Neuronal stem cell (in vitro differentiated cells): ENCODE results near the gene RHOG.

Experiments used
- DNase-seq: peaks from one replicate; pipeline ENCODE4 v3.0.0-alpha.2; 2013; ENCODE audit warnings: low spot score
- H2AFZ ChIP-seq: one replicate; pipeline ENCODE4 v1.6.1; 2013; ENCODE audit warnings: mild to moderate bottlenecking, low read length, inconsistent platforms
- H2AK5ac ChIP-seq: 2 replicates; pipeline ENCODE4 v1.6.1; 2013; ENCODE audit warnings: low read depth, mild to moderate bottlenecking, inconsistent platforms, low read length, moderate library complexity, mixed read lengths
- H2BK120ac ChIP-seq: 2 replicates; pipeline ENCODE4 v1.6.1; 2013; ENCODE audit warnings: low read depth, mild to moderate bottlenecking, inconsistent platforms, low read length, moderate library complexity, mixed read lengths
- H2BK12ac ChIP-seq: one replicate; pipeline ENCODE4 v1.6.1; 2013; ENCODE audit warnings: low read length, inconsistent platforms
- H2BK15ac ChIP-seq: 2 replicates; pipeline ENCODE4 v1.6.1; 2013; ENCODE audit warnings: mild to moderate bottlenecking, low read length, inconsistent platforms, mixed read lengths
- H2BK5ac ChIP-seq: one replicate; pipeline ENCODE4 v1.6.1; 2013; ENCODE audit warnings: inconsistent platforms, mild to moderate bottlenecking, low read length, moderate library complexity
- H3K14ac ChIP-seq: one replicate; pipeline ENCODE4 v1.6.1; 2013; ENCODE audit warnings: low read length, inconsistent platforms
- H3K18ac ChIP-seq: 2 replicates; pipeline ENCODE4 v1.6.1; 2013; ENCODE audit warnings: low read length, inconsistent platforms
- H3K23ac ChIP-seq: 2 replicates; pipeline ENCODE4 v1.6.1; 2013; ENCODE audit warnings: low read depth, mild to moderate bottlenecking, mixed read lengths, low read length, inconsistent platforms; ENCODE audit not compliant: poor library complexity
- H3K27ac ChIP-seq: replicated peaks from 3 replicates; pipeline ENCODE4 v1.5.1; 2013; ENCODE audit warnings: low read length, inconsistent platforms
- H3K27me3 ChIP-seq, 3 experiments: 2 replicates each; pipeline ENCODE4 v1.6.1; 2013; ENCODE audit warnings: low read length in 3 of 3, mild to moderate bottlenecking in 2 of 3, inconsistent platforms in 1 of 3, low read depth in 1 of 3, mixed read lengths in 1 of 3, moderate library complexity in 1 of 3; ENCODE audit not compliant: control insufficient read depth in 3 of 3, insufficient read depth in 3 of 3
- H3K36me3 ChIP-seq, 2 donors: replicated peaks in 1 of 2; 2 replicates each; pipeline ENCODE4 v1.6.1; 2013; ENCODE audit warnings: low read length in 2 of 2; ENCODE audit not compliant: control insufficient read depth in 2 of 2, insufficient read depth in 2 of 2
- H3K4ac ChIP-seq: 2 replicates; pipeline ENCODE4 v1.6.1; 2013; ENCODE audit warnings: inconsistent platforms, mild to moderate bottlenecking, low read length, moderate library complexity
- H3K4me1 ChIP-seq, 2 donors: 1 replicate in 1 of 2; 2 replicates in 1 of 2; pipeline ENCODE4 v1.6.1; 2013; ENCODE audit warnings: low read length in 2 of 2, low read depth in 1 of 2; ENCODE audit not compliant: control insufficient read depth in 2 of 2, insufficient read depth in 1 of 2
- H3K4me2 ChIP-seq: one replicate; pipeline ENCODE4 v1.6.1; 2013; ENCODE audit warnings: mild to moderate bottlenecking, low read length, inconsistent platforms; ENCODE audit not compliant: insufficient read depth, poor library complexity, severe bottlenecking
- H3K4me3 ChIP-seq, 2 donors: 2 replicates each; pipeline ENCODE4 v1.5.1; 2013; ENCODE audit warnings: low read length in 2 of 2, mild to moderate bottlenecking in 2 of 2, inconsistent platforms in 1 of 2, moderate library complexity in 1 of 2
- H3K79me1 ChIP-seq: one replicate; pipeline ENCODE4 v1.6.1; 2013; ENCODE audit warnings: low read depth, mild to moderate bottlenecking, inconsistent platforms, low read length, moderate library complexity
- H3K9ac ChIP-seq: one replicate; pipeline ENCODE4 v1.6.1; 2013; ENCODE audit warnings: mild to moderate bottlenecking, low read depth, low read length, inconsistent platforms; ENCODE audit not compliant: poor library complexity
- H3K9me3 ChIP-seq, 2 donors: replicated peaks in 1 of 2; 2 replicates each; pipeline versions ENCODE3 to v1.6.1; 2013; ENCODE audit warnings: low read length in 2 of 2, mild to moderate bottlenecking in 2 of 2, inconsistent platforms in 1 of 2, low read depth in 1 of 2, mixed read lengths in 1 of 2, moderate library complexity in 1 of 2; ENCODE audit not compliant: control insufficient read depth in 2 of 2, insufficient read depth in 1 of 2
- H4K8ac ChIP-seq: one replicate; pipeline ENCODE4 v1.6.1; 2013; ENCODE audit warnings: low read depth, mild to moderate bottlenecking, inconsistent platforms, low read length, moderate library complexity
- H4K91ac ChIP-seq: one replicate; pipeline ENCODE4 v1.6.1; 2013; ENCODE audit warnings: low read length, low read depth, mild to moderate bottlenecking, inconsistent platforms; ENCODE audit not compliant: poor library complexity
- WGBS, 2 donors: extraction: QIAGEN DNeasy Blood & Tissue Kit; methylation state at CpG; one replicate each; pipeline ENCODE4 v1.1.7; 2013; ENCODE audit warnings: missing lambda C conversion rate in 2 of 2, mixed read lengths in 1 of 2; ENCODE audit not compliant: insufficient read length in 2 of 2, insufficient replicate concordance in 1 of 2; ENCODE audit errors: extremely low coverage in 2 of 2; 5-methylcytosine and 5-hydroxymethylcytosine counted together

Gene RHOG

GRCh38 chr11:3885855-3886254 lies 45.1 kb upstream of the RHOG start:
- peaks cover 0 to under 1% of the 10 kb centered on the region in 2 donors for H3K4me1 ChIP-seq
- H4K8ac ChIP-seq = no peak overlapping the region
- no CpG with 5 or more reads among the region's 7 CpGs for WGBS, 2 donors
- no peak overlapping the region for H3K27ac ChIP-seq
- DNase-seq = no peak
- H3K9me3 ChIP-seq = peaks cover 0 to 2% of the 10 kb centered on the region in 2 donors
- no peak overlapping the region for H2AFZ ChIP-seq
- no peak overlapping the region for H3K4me2 ChIP-seq
- no peak overlapping the region for H3K14ac ChIP-seq
- no peak overlapping the region for H2BK12ac ChIP-seq
- H2AK5ac ChIP-seq = no peak overlapping the region
- H3K36me3 ChIP-seq = no peaks in the 10 kb centered on the region
- no peak overlapping the region for H3K9ac ChIP-seq
- no peak overlapping the region for H3K18ac ChIP-seq
- no peak overlapping the region for H2BK120ac ChIP-seq
- no peak overlapping the region for H3K4ac ChIP-seq
- no peak overlapping the region for H2BK15ac ChIP-seq
- no peak overlapping the region for H2BK5ac ChIP-seq
- H3K23ac ChIP-seq = no peak overlapping the region
- no peaks in the 10 kb centered on the region for H3K27me3 ChIP-seq
- H3K4me3 ChIP-seq = no peak overlapping the region
- no peak overlapping the region for H4K91ac ChIP-seq
- H3K79me1 ChIP-seq = no peaks in the 10 kb centered on the region

- H3K4me2 ChIP-seq = no peak overlapping the region
- no peak overlapping the region for H3K14ac ChIP-seq
- H3K27me3 ChIP-seq = no peaks in the 10 kb centered on the region
- H3K4ac ChIP-seq = no peak overlapping the region
- H2BK12ac ChIP-seq = no peak overlapping the region
- no peaks in the 10 kb centered on the region for H3K36me3 ChIP-seq
- no peak overlapping the region for H4K91ac ChIP-seq
- H3K27ac ChIP-seq = no peak overlapping the region
- H3K23ac ChIP-seq = no peak overlapping the region
- no peak overlapping the region for H2BK5ac ChIP-seq
- H3K4me1 ChIP-seq = peaks cover 2 to 9% of the 10 kb centered on the region in 2 donors
- peaks cover 0 to 2% of the 10 kb centered on the region in 2 donors for H3K9me3 ChIP-seq
- no peak overlapping the region for H3K18ac ChIP-seq
- no peaks in the 10 kb centered on the region for H3K79me1 ChIP-seq
- H2BK120ac ChIP-seq = no peak overlapping the region
- no peak overlapping the region for H2AFZ ChIP-seq
- no peak overlapping the region for H2BK15ac ChIP-seq
- H2AK5ac ChIP-seq = no peak overlapping the region
- DNase-seq = no peak
- H3K4me3 ChIP-seq = no peak overlapping the region
- H4K8ac ChIP-seq = no peak overlapping the region
- no peak overlapping the region for H3K9ac ChIP-seq
Observed at GRCh38 chr11:3882655-3883054, 41.9 kb upstream of the RHOG start.

GRCh38 chr11:3880724-3881123 lies 40.0 kb upstream of the RHOG start:
- H4K8ac ChIP-seq = no peak overlapping the region
- H3K9ac ChIP-seq = no peak overlapping the region
- WGBS, 2 donors = no CpG with 5 or more reads among the region's 3 CpGs
- H2AFZ ChIP-seq = peak overlapping the region; percentile 69
- no peak overlapping the region for H3K4me3 ChIP-seq
- no peak overlapping the region for H2BK120ac ChIP-seq
- H3K14ac ChIP-seq = no peak overlapping the region
- no peak overlapping the region for H3K18ac ChIP-seq
- H4K91ac ChIP-seq = no peak overlapping the region
- H2BK12ac ChIP-seq = no peak overlapping the region
- no peak overlapping the region for H3K4ac ChIP-seq
- no peaks in the 10 kb centered on the region for H3K36me3 ChIP-seq
- H2BK15ac ChIP-seq = no peak overlapping the region
- H2BK5ac ChIP-seq = no peak overlapping the region
- peaks cover 0 to 2% of the 10 kb centered on the region in 2 donors for H3K9me3 ChIP-seq
- no peaks in the 10 kb centered on the region for H3K27me3 ChIP-seq
- peaks cover 2 to 14% of the 10 kb centered on the region in 2 donors for H3K4me1 ChIP-seq
- no peak overlapping the region for H3K27ac ChIP-seq
- H3K4me2 ChIP-seq = no peak overlapping the region
- H3K23ac ChIP-seq = no peak overlapping the region
- no peak for DNase-seq
- no peak overlapping the region for H2AK5ac ChIP-seq
- no peaks in the 10 kb centered on the region for H3K79me1 ChIP-seq

- no peak overlapping the region for H3K18ac ChIP-seq
- H3K14ac ChIP-seq = no peak overlapping the region
- H3K23ac ChIP-seq = no peak overlapping the region
- peaks cover 2 to 14% of the 10 kb centered on the region in 2 donors for H3K4me1 ChIP-seq
- H3K4ac ChIP-seq = no peak overlapping the region
- peaks cover 0 to 2% of the 10 kb centered on the region in 2 donors for H3K9me3 ChIP-seq
- no peak overlapping the region for H3K4me2 ChIP-seq
- no peak overlapping the region for H2BK5ac ChIP-seq
- H3K27ac ChIP-seq = no peak overlapping the region
- DNase-seq = no peak
- H2AFZ ChIP-seq = no peak overlapping the region
- WGBS, 2 donors = no CpG with 5 or more reads among the region's 2 CpGs
- H4K91ac ChIP-seq = no peak overlapping the region
- H2BK15ac ChIP-seq = no peak overlapping the region
- H2BK120ac ChIP-seq = no peak overlapping the region
- no peak overlapping the region for H4K8ac ChIP-seq
- H3K27me3 ChIP-seq = no peaks in the 10 kb centered on the region
- H3K9ac ChIP-seq = no peak overlapping the region
- no peaks in the 10 kb centered on the region for H3K36me3 ChIP-seq
- H3K4me3 ChIP-seq = no peak overlapping the region
- H3K79me1 ChIP-seq = no peaks in the 10 kb centered on the region
- no peak overlapping the region for H2AK5ac ChIP-seq
- no peak overlapping the region for H2BK12ac ChIP-seq
Observed at GRCh38 chr11:3879967-3880542, 39.3 kb upstream of the RHOG start.
